Ovary (tissue), 9 donors: ENCODE measurements around the gene PTPN7. TPM values are rescaled to one million over a fixed set of nuclear protein-coding genes. Genes with fewer than 3 reads are reported as not detected.
A peak's percentile ranks its signal among the peaks of the same experiment; 100 is the strongest.

Source experiments
- DNase-seq, 5 donors: peaks; one replicate each; pipeline ENCODE4 v3.0.0-alpha.2; 2019 to 2020
- H3K27ac ChIP-seq, 2 donors: fragments of 200-600 bp; one replicate each; pipeline versions ENCODE4 v1.5.1 to v1.8.0; 2019 to 2022
- H3K27me3 ChIP-seq: fragments of 200-600 bp; one replicate; pipeline ENCODE4 v1.8.0; 2022
- H3K36me3 ChIP-seq: fragments of 200-600 bp; sonication (generic); one replicate; pipeline ENCODE4 v1.5.1; 2019
- H3K4me1 ChIP-seq: one replicate; pipeline ENCODE4 v1.8.1; 2013; ENCODE audit warnings: mild to moderate bottlenecking, moderate library complexity; ENCODE audit not compliant: insufficient read depth
- H3K4me3 ChIP-seq: fragments of 200-600 bp; sonication (generic); one replicate; pipeline ENCODE4 v1.5.1; 2017
- H3K9me3 ChIP-seq, 2 donors: fragments of 200-600 bp in 1 of 2; sonication (generic) in 1 of 2; one replicate each; pipeline versions ENCODE4 v1.5.1 to v1.8.1; 2013 to 2019; ENCODE audit warnings: mild to moderate bottlenecking in 1 of 2, moderate library complexity in 1 of 2
- EP300 ChIP-seq: sonication (generic); formaldehyde crosslinking; IDR thresholded peaks from one replicate; pipeline ENCODE4 v1.6.1; 2017; ENCODE audit warnings: antibody characterized with exemption
- POLR2A ChIP-seq: fragments of 450-650 bp; IDR thresholded peaks from one replicate; pipeline ENCODE4 v1.6.1; 2017; ENCODE audit warnings: antibody characterized with exemption, mild to moderate bottlenecking, moderate library complexity
- WGBS, 3 donors: extraction: QIAGEN DNeasy Blood & Tissue Kit in 1 of 3; methylation state at CpG; one replicate each; pipeline versions ENCODE4 v1.1.5 to v1.1.7; 2013 to 2017; 5-methylcytosine and 5-hydroxymethylcytosine counted together
- intact Hi-C, 4 donors: fragments of 100-400 bp; cut with DNase I; formaldehyde crosslinking; loops; one replicate each; pipeline versions ENCODE4 v1.11.0 to v1.15.1; 2022 to 2023
- polyA plus RNA-seq, 2 donors: library from polyadenylated mRNA; stranded (reverse); fragments of 200-250 nt in 1 of 2; fragments of 350-450 nt in 1 of 2; fragmentation: Illumina TruSeq in 1 of 2; extraction: RNeasy Lipid Tissue Mini Kit (QIAGEN cat#74804) in 1 of 2; gene quantifications; one replicate each; pipeline ENCODE4 v1.2.3, GENCODE V29; 2013 to 2014
- total RNA-seq, 7 donors: library from RNA; depleted of rRNA in 2 of 7; stranded (reverse); fragments of >200 nt in 2 of 7; fragmentation: NEBNext Ultra II Directional in 3 of 7; extraction: Animal tissue kit (Norgen Biotek cat#: 25700) in 3 of 7; gene quantifications; one replicate each; pipeline versions ENCODE4 v1.1.0 to v1.2.4, GENCODE V29; 2016 to 2023
- TF ChIP-seq, protein P1 (sequence below), 3 donors: fragments of 450-650 bp in 2 of 3; fragments of 200-600 bp in 1 of 3; IDR thresholded peaks; one replicate each; pipeline versions ENCODE4 v1.5.1 to v1.8.0; 2016 to 2022; ENCODE audit warnings: antibody characterized with exemption in 3 of 3, mild to moderate bottlenecking in 1 of 3
- donor health status: DM: no; HTN: no; CAD: no; lungs with moderate emphysema.
- donor health status: DM: no; HTN: no; CAD: no.
- donor health status: Bipolar disorder and iron deficiency.
- donor health status: DM: yes; HTN: yes; CAD: no.
- donor health status: DM: no; HTN: no; CAD: no.
- donor health status: DM: yes; HTN: yes; CAD: no.

PTPN7 gene
- total and polyA plus RNA-seq, 9 donors, result 0.58 to 15.4 (median 1.7) TPM

DNA sequence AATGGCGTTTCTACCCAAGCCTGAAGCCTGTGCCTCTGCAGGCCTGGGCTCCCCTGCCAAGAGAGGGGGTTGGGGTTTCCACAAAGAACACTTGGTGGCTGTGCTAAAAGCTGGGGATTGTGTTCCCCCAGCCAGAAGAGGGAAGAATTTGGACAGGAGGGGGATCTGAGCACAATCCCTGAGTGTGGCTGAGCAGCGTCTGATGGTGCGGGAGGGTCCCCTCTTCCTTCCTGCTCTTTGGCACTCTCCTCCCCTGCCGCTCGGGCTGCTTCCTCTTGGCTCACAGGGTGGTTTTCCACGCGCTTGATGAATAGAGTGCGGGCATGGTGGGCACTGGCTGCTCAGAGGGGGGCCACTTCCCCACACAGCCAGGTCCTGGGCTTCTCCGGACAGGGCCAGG, 34.0 kb downstream of the PTPN7 start:
- no peaks in the 10 kb centered on the region for H3K27me3 ChIP-seq
- H3K27ac ChIP-seq, result no peak overlapping the region
- TF ChIP-seq EP300 (no peak), POLR2A (no peak)
- TF ChIP-seq, protein P1, sequence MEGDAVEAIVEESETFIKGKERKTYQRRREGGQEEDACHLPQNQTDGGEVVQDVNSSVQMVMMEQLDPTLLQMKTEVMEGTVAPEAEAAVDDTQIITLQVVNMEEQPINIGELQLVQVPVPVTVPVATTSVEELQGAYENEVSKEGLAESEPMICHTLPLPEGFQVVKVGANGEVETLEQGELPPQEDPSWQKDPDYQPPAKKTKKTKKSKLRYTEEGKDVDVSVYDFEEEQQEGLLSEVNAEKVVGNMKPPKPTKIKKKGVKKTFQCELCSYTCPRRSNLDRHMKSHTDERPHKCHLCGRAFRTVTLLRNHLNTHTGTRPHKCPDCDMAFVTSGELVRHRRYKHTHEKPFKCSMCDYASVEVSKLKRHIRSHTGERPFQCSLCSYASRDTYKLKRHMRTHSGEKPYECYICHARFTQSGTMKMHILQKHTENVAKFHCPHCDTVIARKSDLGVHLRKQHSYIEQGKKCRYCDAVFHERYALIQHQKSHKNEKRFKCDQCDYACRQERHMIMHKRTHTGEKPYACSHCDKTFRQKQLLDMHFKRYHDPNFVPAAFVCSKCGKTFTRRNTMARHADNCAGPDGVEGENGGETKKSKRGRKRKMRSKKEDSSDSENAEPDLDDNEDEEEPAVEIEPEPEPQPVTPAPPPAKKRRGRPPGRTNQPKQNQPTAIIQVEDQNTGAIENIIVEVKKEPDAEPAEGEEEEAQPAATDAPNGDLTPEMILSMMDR (IDR thresholded peaks at IDR 0.05), result no peak
- H3K4me1 ChIP-seq, result peaks cover 16% of the 10 kb centered on the region
- H3K9me3 ChIP-seq, result no peaks in the 10 kb centered on the region
- intact Hi-C loops, result loop anchor here in 1 of 4 donors (10.0 kb wide), 1 partner anchor 232 kb away; no protein-coding TSS in a partner anchor
- WGBS, 3 donors, result 62 to 81% (median 66%) methylated on average over 9 of the region's 9 CpGs
- H3K4me3 ChIP-seq, result no peak overlapping the region
- no peaks in the 10 kb centered on the region for H3K36me3 ChIP-seq
- DNase-seq, result no peak

DNA sequence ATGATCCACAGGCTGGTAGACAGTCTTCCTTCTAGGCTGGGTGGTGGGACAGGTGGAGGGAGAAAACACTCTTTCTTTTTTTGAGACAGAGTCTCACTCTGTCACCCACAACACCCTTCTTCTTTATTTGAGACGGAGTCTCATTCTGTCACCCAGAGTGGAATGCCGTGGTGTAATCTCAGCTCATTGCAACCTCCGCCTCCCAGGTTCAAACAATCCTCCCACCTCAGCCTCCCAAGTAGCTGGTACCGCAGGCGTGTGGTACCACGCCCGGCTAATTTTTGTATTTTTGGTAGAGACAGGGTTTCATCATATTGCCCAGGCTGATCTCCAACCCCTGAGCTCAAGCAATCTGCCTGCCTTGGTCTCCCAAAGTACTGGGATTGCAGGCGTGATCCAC, 34.8 kb downstream of the PTPN7 start:
- Histone ChIP-seq H3K4me1 (peaks cover 12% of the 10 kb centered on the region), H3K9me3 (no peaks in the 10 kb centered on the region), H3K4me3 (no peak overlapping the region), H3K27ac (no peak overlapping the region), H3K27me3 (no peaks in the 10 kb centered on the region), H3K36me3 (no peaks in the 10 kb centered on the region)
- TF ChIP-seq POLR2A (no peak), EP300 (no peak)
- WGBS, 3 donors, result 90 to 96% (median 92%) methylated on average over 8 of the region's 8 CpGs
- intact Hi-C loops, result loop anchor here in 1 of 4 donors (10.0 kb wide), 1 partner anchor 231 kb away; no protein-coding TSS in a partner anchor
- DNase-seq, result no peak

DNA sequence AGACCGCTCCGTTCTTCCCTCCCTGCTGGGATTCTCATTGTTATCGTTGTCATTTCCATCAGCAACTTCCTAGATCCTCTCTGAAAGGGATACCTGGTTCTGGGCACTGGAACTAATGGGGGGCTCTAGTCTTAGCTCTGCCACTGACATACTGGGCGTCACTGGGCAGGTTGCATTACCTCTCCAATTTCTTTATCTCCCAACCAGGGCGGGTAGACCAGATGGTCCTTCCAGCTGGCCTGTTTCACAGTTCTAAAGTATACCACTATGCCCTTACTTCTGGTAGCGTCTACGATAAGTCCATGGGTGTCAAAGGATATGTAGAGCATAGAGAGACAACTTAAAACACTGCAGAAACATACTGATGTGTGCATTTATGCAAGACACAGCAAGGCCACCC, 36.3 kb downstream of the PTPN7 start:
- no peak for DNase-seq
- no peaks in the 10 kb centered on the region for H3K36me3 ChIP-seq
- 80 to 89% (median 81%) methylated on average over 7 of the region's 7 CpGs for WGBS, 3 donors
- no peak overlapping the region for H3K27ac ChIP-seq
- no peak for TF ChIP-seq EP300
- no peak for TF ChIP-seq POLR2A
- TF ChIP-seq, protein P1 (IDR thresholded peaks at IDR 0.05), result no peak
- H3K4me3 ChIP-seq, result no peak overlapping the region
- intact Hi-C loops, result loop anchor here in 2 of 4 donors (5.0 to 10.0 kb wide), 3 partner anchors 112 to 229 kb away; partner anchors contain the start of gene ELF3 (in 1 of the 2)
- no peaks in the 10 kb centered on the region for H3K4me1 ChIP-seq
- H3K9me3 ChIP-seq, result no peaks in the 10 kb centered on the region
- no peaks in the 10 kb centered on the region for H3K27me3 ChIP-seq

DNA sequence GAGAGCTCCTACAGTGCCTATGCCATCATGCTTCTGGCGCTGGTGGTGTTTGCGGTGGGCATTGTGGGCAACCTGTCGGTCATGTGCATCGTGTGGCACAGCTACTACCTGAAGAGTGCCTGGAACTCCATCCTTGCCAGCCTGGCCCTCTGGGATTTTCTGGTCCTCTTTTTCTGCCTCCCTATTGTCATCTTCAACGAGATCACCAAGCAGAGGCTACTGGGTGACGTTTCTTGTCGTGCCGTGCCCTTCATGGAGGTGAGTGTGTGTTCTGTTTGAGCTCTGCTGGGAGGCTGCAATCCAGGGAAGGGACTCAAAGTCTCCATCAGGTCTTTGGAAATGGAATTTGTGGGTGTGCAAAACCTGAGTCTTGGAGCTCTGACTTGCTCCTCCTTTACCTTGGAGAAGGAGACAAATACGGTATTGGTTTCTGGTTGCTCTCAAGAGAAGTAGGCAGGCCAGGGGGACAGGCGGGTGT, 37.0 kb downstream of the PTPN7 start:
- no peaks in the 10 kb centered on the region for H3K36me3 ChIP-seq
- no peaks in the 10 kb centered on the region for H3K4me1 ChIP-seq
- H3K9me3 ChIP-seq, result no peaks in the 10 kb centered on the region
- no peak overlapping the region for H3K4me3 ChIP-seq
- 89 to 97% (median 91%) methylated on average over 10 of the region's 10 CpGs for WGBS, 3 donors
- TF ChIP-seq POLR2A (no peak), EP300 (no peak)
- TF ChIP-seq, protein P1 (IDR thresholded peaks at IDR 0.05), result no peak
- no peak for DNase-seq
- H3K27me3 ChIP-seq, result no peaks in the 10 kb centered on the region
- no peak overlapping the region for H3K27ac ChIP-seq
- intact Hi-C loops, result loop anchor here in 2 of 4 donors (5.0 to 10.0 kb wide), 3 partner anchors 111 to 229 kb away; partner anchors contain the start of gene ELF3 (in 1 of the 2)

DNA sequence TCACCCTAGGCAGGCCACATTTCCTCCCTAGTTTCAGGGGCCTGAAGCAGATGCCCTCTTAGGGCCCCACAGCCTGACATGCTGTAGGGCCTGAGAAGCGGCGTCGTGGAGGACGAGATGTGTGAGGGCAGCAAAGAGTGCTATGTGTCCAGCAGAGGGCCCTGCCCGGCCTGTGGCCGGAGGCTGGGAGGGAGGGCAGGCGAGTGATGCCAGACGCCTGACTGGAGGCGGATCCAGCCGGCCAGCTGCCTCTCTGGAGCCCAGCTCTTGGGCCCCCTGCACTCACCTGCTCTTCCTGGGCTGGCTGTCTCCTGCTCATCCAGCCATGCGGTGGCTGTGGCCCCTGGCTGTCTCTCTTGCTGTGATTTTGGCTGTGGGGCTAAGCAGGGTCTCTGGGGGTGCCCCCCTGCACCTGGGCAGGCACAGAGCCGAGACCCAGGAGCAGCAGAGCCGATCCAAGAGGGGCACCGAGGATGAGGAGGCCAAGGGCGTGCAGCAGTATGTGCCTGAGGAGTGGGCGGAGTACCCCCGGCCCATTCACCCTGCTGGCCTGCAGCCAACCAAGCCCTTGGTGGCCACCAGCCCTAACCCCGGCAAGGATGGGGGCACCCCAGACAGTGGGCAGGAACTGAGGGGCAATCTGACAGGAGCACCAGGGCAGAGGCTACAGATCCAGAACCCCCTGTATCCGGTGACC, 37.6 kb downstream of the PTPN7 start, which contains the start of gene GPR37L1:
Gene GPR37L1, plus strand, starts transcription at position 279 of the 697 bp plus-strand sequence. Its CDS starts 47 bp downstream, at position 326.
- Histone ChIP-seq H3K4me1 (no peaks in the 10 kb centered on the region), H3K36me3 (no peaks in the 10 kb centered on the region), H3K4me3 (no peak within 1 kb of the TSS), H3K27me3 (no peaks in the 10 kb centered on the region), H3K27ac (no peak within 1 kb of the TSS), H3K9me3 (no peaks in the 10 kb centered on the region)
- TF ChIP-seq, protein P1 (IDR thresholded peaks at IDR 0.05), result peak in 2 of 3 donors; percentile 12 to 39
- TF ChIP-seq EP300 (no peak), POLR2A (no peak)
- peak in 4 of 5 donors; percentile 56 to 79 (median 58) for DNase-seq
- 34 to 58% (median 43%) methylated on average over 13 to 19 of the region's 19 CpGs for WGBS, 3 donors
- intact Hi-C loops, result loop anchor here in 2 of 4 donors (5.0 to 10.0 kb wide), 3 partner anchors 110 to 228 kb away; partner anchors contain the start of gene ELF3 (in 1 of the 2)
